ENCODE data around the gene WDR35. TPM values are rescaled to one million over a fixed set of nuclear protein-coding genes. Genes with fewer than 3 reads are reported as not detected.

Gene WDR35
- total RNA-seq, 1 experiment from 2014 or later, result 15.5 TPM

- TF ChIP-seq ZNF423 (CRISPR knock-in tag; IDR thresholded peaks at IDR 0.05) (no peak), ZNF671 (CRISPR knock-in tag; IDR thresholded peaks at IDR 0.05) (no peak), TCF7 (CRISPR knock-in tag; IDR thresholded peaks at IDR 0.05; ENCODE audit: low read depth) (no peak), CREB1 (CRISPR knock-in tag; IDR thresholded peaks at IDR 0.05) (no peak)
These were observed 89.6 kb downstream of the WDR35 start (continued) for GRCh38 chr2:19899985-19900930.

GRCh38 chr2:19898592-19899329, 91.1 kb downstream of the WDR35 start:
- POLR2A ChIA-PET, result no interaction called here
- CTCF ChIA-PET, result no interaction called here

GRCh38 chr2:19897623-19898245, 92.2 kb downstream of the WDR35 start:
- Mint-ChIP-seq H3K36me3 (no peaks in the 10 kb centered on the region), H3K9me3 (no peaks in the 10 kb centered on the region), H3K4me3 (no peak overlapping the region), H3K27me3 (ENCODE audit: low read depth) (no peaks in the 10 kb centered on the region), H3K4me1 (peaks cover 14% of the 10 kb centered on the region), H3K27ac (no peak overlapping the region)
- DNase-seq (ENCODE audit: low spot score) (no peak), ATAC-seq (no peak)
- ChIA-PET CTCF (interaction anchor here (1.1 kb wide), 1 partner anchor 118 kb away, joined by 4 read pairs; no protein-coding TSS in a partner anchor), POLR2A (no interaction called here)
- TF ChIP-seq NR1H2 (CRISPR knock-in tag; IDR thresholded peaks at IDR 0.05), result no peak
- TF ChIP-seq ZNF219 (CRISPR knock-in tag; IDR thresholded peaks at IDR 0.05; ENCODE audit: borderline replicate concordance), result no peak
- TF ChIP-seq JUN (CRISPR knock-in tag; IDR thresholded peaks at IDR 0.05), result no peak
- no peak for TF ChIP-seq ZBTB43 (CRISPR knock-in tag; IDR thresholded peaks at IDR 0.05)
- no peak for TF ChIP-seq ATF3 (CRISPR knock-in tag; conservative IDR thresholded peaks at IDR 0.05)

More at GRCh38 chr2:19898592-19899329, 91.1 kb downstream of the WDR35 start:
- H3K36me3 Mint-ChIP-seq, result no peaks in the 10 kb centered on the region
- no peaks in the 10 kb centered on the region for H3K9me3 Mint-ChIP-seq
- ATAC-seq (no peak), DNase-seq (ENCODE audit: low spot score) (no peak)
- no peaks in the 10 kb centered on the region for H3K27me3 Mint-ChIP-seq (ENCODE audit: low read depth)
- no peak for TF ChIP-seq ZNF138 (CRISPR knock-in tag; conservative IDR thresholded peaks at IDR 0.05)
- TF ChIP-seq ATF1 (CRISPR knock-in tag; IDR thresholded peaks at IDR 0.05), result no peak
- TF ChIP-seq TEAD1 (CRISPR knock-in tag; IDR thresholded peaks at IDR 0.05), result no peak
- no peak for TF ChIP-seq ZNF232 (CRISPR knock-in tag; IDR thresholded peaks at IDR 0.05)
- TF ChIP-seq ELF4 (CRISPR knock-in tag; IDR thresholded peaks at IDR 0.05; ENCODE audit: low read depth), result no peak
- TF ChIP-seq USF1 (CRISPR knock-in tag; IDR thresholded peaks at IDR 0.05), result no peak
- TF ChIP-seq ZNF219 (CRISPR knock-in tag; IDR thresholded peaks at IDR 0.05; ENCODE audit: borderline replicate concordance), result no peak
- TF ChIP-seq TEAD4 (CRISPR knock-in tag; IDR thresholded peaks at IDR 0.05), result no peak
- TF ChIP-seq ZNF121 (CRISPR knock-in tag; IDR thresholded peaks at IDR 0.05), result no peak
- no peak for TF ChIP-seq HMGXB4 (CRISPR knock-in tag; IDR thresholded peaks at IDR 0.05)
- TF ChIP-seq KAT7 (CRISPR knock-in tag; IDR thresholded peaks at IDR 0.05; ENCODE audit: borderline replicate concordance), result no peak
- TF ChIP-seq NR2C2 (CRISPR knock-in tag; IDR thresholded peaks at IDR 0.05), result no peak
- TF ChIP-seq USF2 (CRISPR knock-in tag; IDR thresholded peaks at IDR 0.05), result no peak
- no peak for TF ChIP-seq TCF7 (CRISPR knock-in tag; IDR thresholded peaks at IDR 0.05; ENCODE audit: low read depth)
- no peak overlapping the region for H3K4me3 Mint-ChIP-seq
- H3K4me1 Mint-ChIP-seq, result peaks cover 15% of the 10 kb centered on the region
- no peak overlapping the region for H3K27ac Mint-ChIP-seq
